BLaER1 (cell line): ENCODE results near the gene CCR2.

Experiments
- H3K27ac ChIP-seq: shearing (Covaris generic); formaldehyde crosslinking; 2 replicates; pipeline ENCODE4 v1.8.1; 2022
- H3K27me3 ChIP-seq: shearing (Covaris generic); formaldehyde crosslinking; 2 replicates; pipeline ENCODE4 v1.8.1; 2022
- H3K36me3 ChIP-seq: shearing (Covaris generic); formaldehyde crosslinking; 2 replicates; pipeline ENCODE4 v1.8.1; 2022
- H3K4me1 ChIP-seq: shearing (Covaris generic); formaldehyde crosslinking; 2 replicates; pipeline ENCODE4 v1.8.1; 2022
- H3K4me2 ChIP-seq: shearing (Covaris generic); formaldehyde crosslinking; 2 replicates; pipeline ENCODE4 v1.8.1; 2022
- H3K4me3 ChIP-seq: shearing (Covaris generic); formaldehyde crosslinking; 2 replicates; pipeline ENCODE4 v1.8.1; 2022
- H3K9ac ChIP-seq: shearing (Covaris generic); formaldehyde crosslinking; 2 replicates; pipeline ENCODE4 v1.8.1; 2022
- H3K9me3 ChIP-seq: shearing (Covaris generic); formaldehyde crosslinking; 2 replicates; pipeline ENCODE4 v1.8.1; 2022
- H4K20me1 ChIP-seq: shearing (Covaris generic); formaldehyde crosslinking; 2 replicates; pipeline ENCODE4 v1.8.1; 2022
- Cebpa-rat ChIP-seq: shearing (Covaris generic); IDR thresholded peaks from 2 replicates; pipeline ENCODE4 v1.8.1; 2022

Gene CCR2

GRCh38 chr3:46365737-46366524 lies 12.0 kb downstream of the CCR2 start:
- Histone ChIP-seq H3K4me3 (no peak overlapping the region), H3K4me1 (no peaks in the 10 kb centered on the region), H3K36me3 (no peaks in the 10 kb centered on the region), H3K4me2 (no peak overlapping the region), H3K9ac (no peak overlapping the region), H3K9me3 (no peaks in the 10 kb centered on the region), H3K27ac (no peak overlapping the region), H4K20me1 (no peaks in the 10 kb centered on the region), H3K27me3 (no peaks in the 10 kb centered on the region)
- no peak for TF ChIP-seq Cebpa-rat

- H3K27me3 ChIP-seq, result no peaks in the 10 kb centered on the region
- H3K9me3 ChIP-seq, result no peaks in the 10 kb centered on the region
- H3K4me3 ChIP-seq, result no peak overlapping the region
- no peak for TF ChIP-seq Cebpa-rat
- no peak overlapping the region for H3K27ac ChIP-seq
- H3K4me2 ChIP-seq, result no peak overlapping the region
- no peaks in the 10 kb centered on the region for H4K20me1 ChIP-seq
- H3K36me3 ChIP-seq, result no peaks in the 10 kb centered on the region
- no peaks in the 10 kb centered on the region for H3K4me1 ChIP-seq
- H3K9ac ChIP-seq, result no peak overlapping the region
These were observed 13.9 kb downstream of the CCR2 start for GRCh38 chr3:46367811-46368210.

- Histone ChIP-seq H3K36me3 (no peaks in the 10 kb centered on the region), H3K4me2 (no peak overlapping the region), H3K4me3 (no peak overlapping the region), H3K27me3 (no peaks in the 10 kb centered on the region), H4K20me1 (no peaks in the 10 kb centered on the region), H3K9ac (no peak overlapping the region), H3K27ac (no peak overlapping the region), H3K4me1 (no peaks in the 10 kb centered on the region), H3K9me3 (no peaks in the 10 kb centered on the region)
- TF ChIP-seq Cebpa-rat, result no peak
These were observed 14.7 kb downstream of the CCR2 start for GRCh38 chr3:46368569-46368968.

- no peaks in the 10 kb centered on the region for H3K36me3 ChIP-seq
- no peak for TF ChIP-seq Cebpa-rat
- H3K4me1 ChIP-seq, result no peaks in the 10 kb centered on the region
- H3K9ac ChIP-seq, result no peak overlapping the region
- H3K27me3 ChIP-seq, result no peaks in the 10 kb centered on the region
- no peak overlapping the region for H3K4me3 ChIP-seq
- no peaks in the 10 kb centered on the region for H3K9me3 ChIP-seq
- H4K20me1 ChIP-seq, result no peaks in the 10 kb centered on the region
- no peak overlapping the region for H3K27ac ChIP-seq
- H3K4me2 ChIP-seq, result no peak overlapping the region
These were observed 15.2 kb downstream of the CCR2 start for GRCh38 chr3:46369151-46369550.

- H3K9ac ChIP-seq, result no peak overlapping the region
- no peak for TF ChIP-seq Cebpa-rat
- no peak overlapping the region for H3K4me2 ChIP-seq
- no peak overlapping the region for H3K4me3 ChIP-seq
- no peaks in the 10 kb centered on the region for H3K4me1 ChIP-seq
- H4K20me1 ChIP-seq, result no peaks in the 10 kb centered on the region
- no peaks in the 10 kb centered on the region for H3K27me3 ChIP-seq
- H3K9me3 ChIP-seq, result no peaks in the 10 kb centered on the region
- H3K36me3 ChIP-seq, result no peaks in the 10 kb centered on the region
- H3K27ac ChIP-seq, result no peak overlapping the region
These were observed 15.8 kb downstream of the CCR2 start for GRCh38 chr3:46369675-46370132.

- TF ChIP-seq Cebpa-rat, result no peak
- Histone ChIP-seq H3K4me3 (no peak within 1 kb of the TSS), H3K9ac (no peak within 1 kb of the TSS), H3K27me3 (no peaks in the 10 kb centered on the region), H3K9me3 (no peaks in the 10 kb centered on the region), H3K36me3 (no peaks in the 10 kb centered on the region), H4K20me1 (no peaks in the 10 kb centered on the region), H3K4me2 (no peak within 1 kb of the TSS), H3K4me1 (peaks cover 8% of the 10 kb centered on the region), H3K27ac (no peak within 1 kb of the TSS)
These were observed 17.1 kb downstream of the CCR2 start, which contains the start of gene CCR5 for GRCh38 chr3:46370839-46371518. CCR5 (plus strand) TSS chr3:46370946; CDS start chr3:46372903, 1,957 bp downstream.

- Histone ChIP-seq H3K27me3 (no peaks in the 10 kb centered on the region), H3K4me1 (peaks cover 16% of the 10 kb centered on the region), H3K27ac (no peak overlapping the region), H3K36me3 (no peaks in the 10 kb centered on the region), H3K9me3 (no peaks in the 10 kb centered on the region), H3K4me3 (no peak overlapping the region), H3K9ac (no peak overlapping the region), H3K4me2 (no peak overlapping the region), H4K20me1 (no peaks in the 10 kb centered on the region)
- TF ChIP-seq Cebpa-rat, result no peak
These were observed 17.8 kb downstream of the CCR2 start for GRCh38 chr3:46371519-46372340.

- Histone ChIP-seq H3K9me3 (no peaks in the 10 kb centered on the region), H3K36me3 (no peaks in the 10 kb centered on the region), H3K4me1 (peaks cover 16% of the 10 kb centered on the region), H4K20me1 (no peaks in the 10 kb centered on the region), H3K4me3 (no peak overlapping the region), H3K9ac (no peak overlapping the region), H3K4me2 (no peak overlapping the region), H3K27ac (no peak overlapping the region), H3K27me3 (no peaks in the 10 kb centered on the region)
- TF ChIP-seq Cebpa-rat, result no peak
These were observed 18.8 kb downstream of the CCR2 start for GRCh38 chr3:46372492-46373359.

GRCh38 chr3:46374755-46375154 lies 20.8 kb downstream of the CCR2 start:
- Histone ChIP-seq H3K4me1 (peaks cover 16% of the 10 kb centered on the region), H3K9ac (no peak overlapping the region), H3K36me3 (no peaks in the 10 kb centered on the region), H3K4me3 (no peak overlapping the region), H4K20me1 (no peaks in the 10 kb centered on the region), H3K4me2 (no peak overlapping the region), H3K27ac (no peak overlapping the region), H3K9me3 (no peaks in the 10 kb centered on the region), H3K27me3 (no peaks in the 10 kb centered on the region)
- no peak for TF ChIP-seq Cebpa-rat
